Left renal pelvis (tissue), 4 donors: Measurements from ENCODE around the gene PHRF1. TPM values are rescaled to one million over a fixed set of nuclear protein-coding genes. Genes with fewer than 3 reads are reported as not detected.

ENCODE experiments used
- DNase-seq, 4 donors: peaks; one replicate each; pipeline ENCODE4 v3.0.0-alpha.2; 2013; ENCODE audit warnings: low read depth in 4 of 4, low spot score in 3 of 4
- polyA plus RNA-seq, 4 donors: library from polyadenylated mRNA; unstranded; fragments of 120-200 nt; gene quantifications; one replicate each; pipeline ENCODE4 v1.2.1, GENCODE V29; 2013; ENCODE audit not compliant: insufficient read length in 4 of 4

PHRF1 gene
- polyA plus RNA-seq, 4 donors = 17.5 to 30.4 (median 18.9) TPM

GRCh38 chr11:625636-626268 is 49.5 kb downstream of the PHRF1 start:
- no peak for DNase-seq

- DNase-seq = no peak
Measured at GRCh38 chr11:626475-627307, 50.4 kb downstream of the PHRF1 start, which contains the start of gene SCT. TSS of gene SCT (minus strand) at chr11:627181. CDS start at chr11:627143, 38 bp downstream.

- no peak for DNase-seq
Measured at GRCh38 chr11:627308-627576, 51.0 kb downstream of the PHRF1 start.

DNA sequence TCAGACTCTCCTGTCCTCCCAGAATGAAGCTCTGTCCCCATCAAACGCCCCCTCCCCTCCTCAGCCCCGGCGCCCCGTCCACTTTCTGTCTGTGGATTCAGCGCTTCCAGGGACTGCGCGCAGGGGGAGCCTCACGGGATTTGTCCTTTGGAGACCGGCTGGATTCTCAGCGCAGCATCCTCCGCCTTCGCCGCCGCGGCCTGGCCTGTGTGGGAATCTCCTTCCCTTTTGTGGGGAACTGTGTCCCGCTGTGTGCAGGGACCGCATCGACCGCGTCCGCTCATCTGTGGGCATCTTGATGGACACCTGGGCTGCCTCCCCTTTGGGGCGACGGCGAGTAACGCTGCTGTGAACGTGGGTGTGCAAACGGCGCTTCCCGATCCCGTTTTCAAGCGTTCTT is 51.8 kb downstream of the PHRF1 start:
- no peak for DNase-seq

- DNase-seq = no peak
Measured at GRCh38 chr11:629237-629583, 52.9 kb downstream of the PHRF1 start.

DNA sequence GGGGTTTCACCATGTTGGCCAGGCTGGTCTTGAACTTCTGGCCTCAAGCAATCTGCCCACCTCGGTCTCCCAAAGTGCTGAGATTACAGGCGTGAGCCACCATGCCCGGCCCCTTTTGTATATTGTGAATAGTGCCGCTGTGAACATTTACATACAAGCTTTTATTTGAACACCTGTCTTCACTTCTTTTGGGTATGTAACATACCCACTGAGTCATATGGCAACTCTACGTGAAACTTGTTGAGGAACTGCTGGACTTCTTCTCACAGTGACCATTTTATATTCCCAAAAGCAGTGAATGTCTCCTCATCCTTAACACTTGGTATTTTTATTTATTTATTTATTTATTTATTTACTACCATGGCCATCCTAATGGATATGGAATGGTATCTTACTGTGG is 54.6 kb downstream of the PHRF1 start:
- DNase-seq = no peak

- no peak for DNase-seq
Measured at GRCh38 chr11:635945-636510, 59.8 kb downstream of the PHRF1 start.

DNA sequence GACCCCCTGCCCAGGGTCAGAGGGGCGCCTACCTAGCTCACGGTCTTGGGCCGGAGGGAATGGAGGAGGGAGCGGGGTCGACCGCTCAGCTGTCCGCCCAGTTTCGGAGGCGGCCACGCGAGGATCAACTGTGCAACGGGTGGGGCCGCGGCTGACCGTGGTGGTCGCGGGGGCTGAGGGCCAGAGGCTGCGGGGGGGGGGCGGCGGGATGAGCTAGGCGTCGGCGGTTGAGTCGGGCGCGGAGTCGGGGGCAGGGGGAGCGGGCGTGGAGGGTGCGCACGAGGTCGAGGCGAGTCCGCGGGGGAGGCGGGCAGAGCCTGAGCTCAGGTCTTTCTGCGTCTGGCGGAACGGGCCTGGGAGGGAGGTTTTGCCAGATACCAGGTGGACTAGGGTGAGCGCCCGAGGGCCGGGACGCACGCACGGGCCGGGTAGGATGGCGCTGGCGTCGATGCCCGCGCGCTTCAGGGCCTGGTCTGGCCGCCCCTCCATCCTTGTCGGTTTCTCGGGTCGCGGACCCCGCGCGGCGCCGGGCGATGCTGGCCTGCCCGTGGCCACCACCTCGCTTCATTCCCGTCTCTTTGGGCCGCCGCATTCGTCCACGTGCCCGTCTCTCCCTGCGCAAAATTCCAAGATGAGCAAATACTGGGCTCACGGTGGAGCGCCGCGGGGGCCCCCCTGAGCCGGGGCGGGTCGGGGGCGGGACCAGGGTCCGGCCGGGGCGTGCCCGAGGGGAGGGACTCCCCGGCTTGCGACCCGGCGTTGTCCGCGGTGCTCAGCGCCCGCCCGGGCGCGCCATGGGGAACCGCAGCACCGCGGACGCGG is 60.5 kb downstream of the PHRF1 start, which contains the start of gene DRD4:
Gene DRD4 (plus strand): TSS at position 759 of the 822 bp plus-strand sequence. CDS start 36 bp downstream, at position 795.
- no peak for DNase-seq

GRCh38 chr11:637333-637592 is 61.0 kb downstream of the PHRF1 start:
- no peak for DNase-seq

DNA sequence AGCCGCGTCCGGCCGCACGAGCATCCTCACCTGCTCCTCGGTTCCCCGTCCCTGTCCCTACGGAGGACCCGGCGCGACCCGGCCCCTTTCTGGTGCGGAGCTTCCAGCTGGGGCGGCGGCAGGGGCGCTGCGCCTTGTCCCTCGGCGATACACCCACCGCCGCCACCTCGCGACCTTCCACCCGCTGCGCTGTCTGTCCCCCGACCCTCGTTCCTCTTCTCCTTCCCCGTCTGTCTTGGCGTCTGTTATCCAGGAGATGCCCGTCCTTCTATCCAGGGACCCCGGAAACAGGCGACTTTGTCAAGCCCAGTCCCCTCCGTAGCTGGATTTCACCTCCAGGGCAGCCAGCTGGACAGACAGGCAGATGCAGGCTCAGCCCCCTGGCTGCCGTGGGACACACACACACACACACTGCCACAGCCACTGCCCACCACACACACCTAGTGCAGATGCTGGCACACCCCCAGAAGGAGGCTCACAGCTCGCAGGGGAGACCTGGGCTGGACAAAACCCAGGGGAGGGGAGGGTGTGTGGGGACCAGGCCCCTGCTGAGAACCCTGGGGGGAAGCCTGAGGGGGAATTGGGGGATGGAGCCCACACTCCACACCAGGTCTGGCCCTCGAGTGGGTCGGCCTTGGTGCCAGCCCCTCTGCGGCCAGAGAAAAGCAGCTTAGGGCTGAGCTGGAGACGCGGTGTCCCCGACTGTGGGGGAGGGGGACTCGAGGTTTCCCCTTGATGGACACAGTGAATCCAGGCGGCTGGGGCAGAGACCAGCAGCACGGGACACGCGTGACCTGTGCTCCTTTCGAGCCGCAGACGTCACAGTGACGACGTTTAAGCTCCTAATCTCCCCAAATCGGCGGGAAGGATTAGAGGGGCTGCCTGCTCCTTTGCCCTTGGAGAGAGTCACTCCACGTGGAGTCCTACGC is 61.6 kb downstream of the PHRF1 start:
- no peak for DNase-seq

DNA sequence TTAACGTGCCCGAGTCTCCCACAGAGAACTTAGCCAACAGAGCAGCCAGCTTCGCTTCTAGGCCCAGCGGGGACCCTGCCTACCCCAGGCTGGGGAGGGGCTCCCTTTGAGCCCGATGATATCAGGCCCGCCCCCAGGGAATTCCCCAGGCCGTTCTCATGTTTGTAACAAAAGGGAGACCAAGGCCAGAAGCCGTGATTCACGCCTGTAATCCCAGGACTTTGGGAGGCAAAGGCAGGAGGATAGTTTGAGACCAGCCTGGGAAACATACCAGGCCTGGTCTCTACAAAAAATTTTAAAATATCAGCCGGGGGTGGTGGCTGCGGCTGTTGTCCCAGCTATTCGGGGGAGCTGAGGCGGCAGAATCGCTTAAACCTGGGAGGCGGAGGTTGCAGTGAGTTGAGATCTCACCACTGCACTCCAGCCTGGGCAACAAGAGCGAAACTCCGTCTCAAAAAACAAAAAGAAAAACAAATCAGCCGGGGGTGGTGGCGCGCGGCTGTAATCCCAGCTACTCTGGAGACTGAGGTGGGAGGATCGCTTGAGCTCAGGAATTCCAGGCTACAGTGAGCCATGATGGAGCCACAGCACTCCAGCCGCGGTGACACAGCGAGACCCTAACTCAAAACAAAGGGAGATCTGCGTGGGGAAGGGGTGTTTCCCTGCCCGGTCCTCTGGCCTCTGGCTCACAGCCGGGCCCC is 62.5 kb downstream of the PHRF1 start:
- DNase-seq = no peak

GRCh38 chr11:639332-639955 is 63.2 kb downstream of the PHRF1 start:
- no peak for DNase-seq

DNA sequence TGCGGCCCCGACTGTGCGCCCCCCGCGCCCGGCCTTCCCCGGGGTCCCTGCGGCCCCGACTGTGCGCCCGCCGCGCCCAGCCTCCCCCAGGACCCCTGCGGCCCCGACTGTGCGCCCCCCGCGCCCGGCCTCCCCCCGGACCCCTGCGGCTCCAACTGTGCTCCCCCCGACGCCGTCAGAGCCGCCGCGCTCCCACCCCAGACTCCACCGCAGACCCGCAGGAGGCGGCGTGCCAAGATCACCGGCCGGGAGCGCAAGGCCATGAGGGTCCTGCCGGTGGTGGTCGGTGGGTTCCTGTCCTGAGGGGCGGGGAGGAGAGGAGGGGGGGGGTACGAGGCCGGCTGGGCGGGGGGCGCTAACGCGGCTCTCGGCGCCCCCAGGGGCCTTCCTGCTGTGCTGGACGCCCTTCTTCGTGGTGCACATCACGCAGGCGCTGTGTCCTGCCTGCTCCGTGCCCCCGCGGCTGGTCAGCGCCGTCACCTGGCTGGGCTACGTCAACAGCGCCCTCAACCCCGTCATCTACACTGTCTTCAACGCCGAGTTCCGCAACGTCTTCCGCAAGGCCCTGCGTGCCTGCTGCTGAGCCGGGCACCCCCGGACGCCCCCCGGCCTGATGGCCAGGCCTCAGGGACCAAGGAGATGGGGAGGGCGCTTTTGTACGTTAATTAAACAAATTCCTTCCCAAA is 63.9 kb downstream of the PHRF1 start:
- no peak for DNase-seq

DNA sequence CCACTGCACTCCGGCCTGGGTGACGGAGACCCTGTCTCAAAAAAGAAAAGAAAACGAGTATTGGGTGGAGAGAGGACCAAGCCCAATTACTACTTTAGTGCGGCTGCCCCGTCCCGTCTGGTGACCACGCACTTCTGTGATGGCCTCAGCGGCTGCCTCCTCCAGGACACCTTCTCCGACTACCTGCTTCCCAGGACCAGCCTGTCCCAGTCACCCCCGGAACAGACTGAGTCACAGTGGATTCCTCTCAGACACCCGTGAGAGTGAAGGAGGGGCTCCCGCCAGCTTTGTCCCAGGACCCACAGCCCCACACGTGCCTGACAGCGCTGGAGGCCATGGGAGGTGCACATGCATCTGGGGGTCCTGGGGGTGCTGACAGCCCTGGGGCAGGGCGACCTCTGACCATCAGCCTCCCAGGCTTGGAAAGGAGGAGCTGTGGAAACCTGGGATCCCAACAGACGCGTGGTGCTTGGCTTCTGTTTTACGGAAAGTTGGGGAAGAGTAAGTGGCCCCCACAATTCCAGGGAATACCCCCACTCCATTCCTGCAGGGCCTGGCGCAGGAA is 65.6 kb downstream of the PHRF1 start:
- DNase-seq = no peak

GRCh38 chr11:643366-643765 is 67.1 kb downstream of the PHRF1 start:
- DNase-seq = no peak

DNA sequence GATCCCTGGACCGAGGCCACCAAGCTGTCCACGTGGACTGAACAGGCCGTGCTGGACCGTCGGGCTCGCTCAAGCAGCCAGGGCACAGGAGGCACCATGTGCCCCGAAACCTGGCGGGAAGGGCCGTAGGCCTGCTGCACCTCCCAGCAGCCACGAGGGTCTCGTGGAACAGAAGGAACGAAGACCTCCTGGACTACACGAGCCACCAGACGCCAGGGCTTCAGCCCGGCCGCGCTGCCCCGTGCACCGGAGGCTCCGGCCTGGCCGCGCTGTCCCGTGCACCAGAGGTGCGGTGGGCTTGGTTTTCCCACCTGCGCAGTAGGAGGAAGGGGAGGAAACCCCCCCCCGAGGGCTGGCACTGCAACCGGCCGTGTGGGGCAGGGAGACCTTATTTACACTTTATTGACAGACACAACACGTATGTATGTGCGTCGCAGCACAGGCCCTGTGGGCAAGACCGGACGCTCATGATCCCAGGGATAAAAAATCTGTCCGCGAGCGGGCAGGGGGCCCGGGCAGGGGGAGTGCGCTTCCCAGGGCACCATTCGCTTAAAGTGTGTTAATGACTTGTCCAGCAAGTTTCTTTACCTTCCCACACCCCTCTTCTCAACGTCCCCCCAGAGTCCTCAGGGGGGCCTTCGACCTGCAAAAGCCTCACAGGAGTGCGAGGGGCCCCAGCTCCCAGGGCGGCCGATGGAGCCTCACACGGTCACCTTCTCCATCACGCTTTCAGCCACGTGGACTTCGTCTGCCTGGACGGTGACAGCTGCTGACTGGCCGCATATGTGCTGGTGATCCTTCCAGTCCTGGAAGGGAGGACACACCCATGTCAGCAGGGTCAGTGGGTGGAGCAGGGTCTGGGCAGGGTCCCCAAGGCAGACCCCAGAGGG is 67.8 kb downstream of the PHRF1 start:
- no peak for DNase-seq

GRCh38 chr11:645536-645935 is 69.3 kb downstream of the PHRF1 start:
- DNase-seq = no peak
